Measurements from ENCODE around the gene LHCGR. TPM values are rescaled to one million over a fixed set of nuclear protein-coding genes. Genes with fewer than 3 reads are reported as not detected.

The LHCGR gene
- polyA plus RNA-seq, 1 donor from 2014 or later, result not detected

DNA sequence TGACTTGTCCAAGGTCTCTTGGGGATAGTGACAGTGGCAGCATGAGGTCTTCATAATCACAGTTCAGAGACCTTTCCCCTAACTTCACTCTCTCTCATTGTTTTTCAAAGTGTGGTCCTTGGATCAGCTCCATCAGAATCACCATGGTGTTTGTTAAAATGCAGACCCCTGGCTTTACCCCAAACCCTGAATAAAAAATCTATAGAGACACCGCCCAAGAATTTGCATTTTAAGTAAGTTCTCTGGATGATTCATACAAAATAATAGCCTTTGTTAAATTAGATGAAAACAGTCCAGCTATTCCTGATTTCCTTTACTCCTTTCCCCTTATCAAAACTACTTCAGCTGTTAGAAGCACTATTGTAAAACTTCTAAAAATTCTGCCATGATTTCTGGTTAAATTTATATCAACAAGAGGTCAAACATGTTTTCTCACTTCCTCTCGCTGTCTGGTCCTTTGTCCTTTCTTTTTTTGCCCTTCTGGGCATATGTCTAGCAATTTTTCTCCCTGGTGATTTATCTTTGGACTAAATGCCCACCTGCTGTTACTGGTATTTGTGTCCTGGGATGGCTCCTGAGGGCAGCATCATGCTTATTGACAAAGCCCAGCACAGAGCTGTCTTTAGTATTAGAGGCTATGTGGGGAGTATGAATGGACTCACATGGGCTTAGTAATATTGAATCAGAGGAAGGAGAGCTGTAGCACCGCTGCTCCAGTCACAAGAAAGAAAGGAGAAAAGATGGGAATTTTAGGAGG is 63.4 kb downstream of the LHCGR start:
- Histone ChIP-seq H3K79me2 (replicated peaks; ENCODE audit: insufficient read depth, low read length) (no peaks in the 10 kb centered on the region), H3K27me3 (ENCODE audit: insufficient read depth, low read depth, low read length) (no peaks in the 10 kb centered on the region), H3K9me3 (ENCODE audit: low read length) (no peaks in the 10 kb centered on the region), H2AFZ (ENCODE audit: low read depth, low read length) (no peak overlapping the region), H3K36me3 (ENCODE audit: insufficient read depth, low read length) (no peaks in the 10 kb centered on the region), H4K20me1 (ENCODE audit: insufficient read depth) (no peaks in the 10 kb centered on the region), H3K9ac (ENCODE audit: low read length) (no peak overlapping the region), H3K9me2 (ENCODE audit: insufficient read depth, low read length) (no peaks in the 10 kb centered on the region), H3K4me2 (ENCODE audit: low read length) (no peak overlapping the region), H3K27ac (ENCODE audit: low read length) (no peak overlapping the region), H3K4me3 (ENCODE audit: low read length) (no peak overlapping the region), H3F3A (ENCODE audit: insufficient read depth, low read length, poor library complexity, severe bottlenecking) (no peaks in the 10 kb centered on the region)
- TF ChIP-seq, protein P1, sequence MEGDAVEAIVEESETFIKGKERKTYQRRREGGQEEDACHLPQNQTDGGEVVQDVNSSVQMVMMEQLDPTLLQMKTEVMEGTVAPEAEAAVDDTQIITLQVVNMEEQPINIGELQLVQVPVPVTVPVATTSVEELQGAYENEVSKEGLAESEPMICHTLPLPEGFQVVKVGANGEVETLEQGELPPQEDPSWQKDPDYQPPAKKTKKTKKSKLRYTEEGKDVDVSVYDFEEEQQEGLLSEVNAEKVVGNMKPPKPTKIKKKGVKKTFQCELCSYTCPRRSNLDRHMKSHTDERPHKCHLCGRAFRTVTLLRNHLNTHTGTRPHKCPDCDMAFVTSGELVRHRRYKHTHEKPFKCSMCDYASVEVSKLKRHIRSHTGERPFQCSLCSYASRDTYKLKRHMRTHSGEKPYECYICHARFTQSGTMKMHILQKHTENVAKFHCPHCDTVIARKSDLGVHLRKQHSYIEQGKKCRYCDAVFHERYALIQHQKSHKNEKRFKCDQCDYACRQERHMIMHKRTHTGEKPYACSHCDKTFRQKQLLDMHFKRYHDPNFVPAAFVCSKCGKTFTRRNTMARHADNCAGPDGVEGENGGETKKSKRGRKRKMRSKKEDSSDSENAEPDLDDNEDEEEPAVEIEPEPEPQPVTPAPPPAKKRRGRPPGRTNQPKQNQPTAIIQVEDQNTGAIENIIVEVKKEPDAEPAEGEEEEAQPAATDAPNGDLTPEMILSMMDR (IDR thresholded peaks at IDR 0.05; ENCODE audit: poor library complexity, severe bottlenecking), result no peak
- no peak for TF ChIP-seq TAF1 (IDR thresholded peaks at IDR 0.05; ENCODE audit: low read depth)
- TF ChIP-seq RAD21 (conservative IDR thresholded peaks at IDR 0.05), result no peak

DNA sequence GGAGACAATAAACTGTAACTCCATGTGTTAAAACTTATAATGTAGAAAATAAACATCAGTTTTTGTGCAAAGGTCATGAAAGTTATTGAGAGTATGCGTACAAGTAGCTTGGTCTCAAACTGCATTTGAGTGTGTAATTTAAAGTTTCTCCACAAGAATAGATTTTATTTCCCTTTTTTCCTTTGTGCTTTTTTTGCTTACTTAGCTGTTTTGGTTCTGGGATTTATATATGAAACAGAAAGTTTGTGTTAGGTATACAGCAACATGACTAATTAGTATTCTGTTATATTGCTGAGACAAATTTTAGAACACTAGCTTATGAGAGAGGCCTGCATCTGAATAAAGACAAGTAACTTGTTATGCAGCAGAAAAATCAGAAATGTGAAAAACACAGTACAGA is 70.4 kb downstream of the LHCGR start:
- H3K4me2 ChIP-seq (ENCODE audit: low read length), result no peak overlapping the region
- H3K36me3 ChIP-seq (ENCODE audit: insufficient read depth, low read length), result no peaks in the 10 kb centered on the region
- H4K20me1 ChIP-seq (ENCODE audit: insufficient read depth), result no peaks in the 10 kb centered on the region
- TF ChIP-seq EZH2 (IDR thresholded peaks at IDR 0.05; ENCODE audit: borderline replicate concordance, insufficient read depth, low read length, poor library complexity, severe bottlenecking) (no peak), MXI1 (conservative IDR thresholded peaks at IDR 0.05; ENCODE audit: poor library complexity, severe bottlenecking) (no peak), SMC3 (conservative IDR thresholded peaks at IDR 0.05; ENCODE audit: poor library complexity) (no peak), TAF1 (IDR thresholded peaks at IDR 0.05; ENCODE audit: low read depth) (no peak), EP300 (conservative IDR thresholded peaks at IDR 0.05; ENCODE audit: poor library complexity, severe bottlenecking) (no peak)
- TF ChIP-seq, protein P1 (IDR thresholded peaks at IDR 0.05; ENCODE audit: poor library complexity, severe bottlenecking), result no peak
- TF ChIP-seq, protein P2, sequence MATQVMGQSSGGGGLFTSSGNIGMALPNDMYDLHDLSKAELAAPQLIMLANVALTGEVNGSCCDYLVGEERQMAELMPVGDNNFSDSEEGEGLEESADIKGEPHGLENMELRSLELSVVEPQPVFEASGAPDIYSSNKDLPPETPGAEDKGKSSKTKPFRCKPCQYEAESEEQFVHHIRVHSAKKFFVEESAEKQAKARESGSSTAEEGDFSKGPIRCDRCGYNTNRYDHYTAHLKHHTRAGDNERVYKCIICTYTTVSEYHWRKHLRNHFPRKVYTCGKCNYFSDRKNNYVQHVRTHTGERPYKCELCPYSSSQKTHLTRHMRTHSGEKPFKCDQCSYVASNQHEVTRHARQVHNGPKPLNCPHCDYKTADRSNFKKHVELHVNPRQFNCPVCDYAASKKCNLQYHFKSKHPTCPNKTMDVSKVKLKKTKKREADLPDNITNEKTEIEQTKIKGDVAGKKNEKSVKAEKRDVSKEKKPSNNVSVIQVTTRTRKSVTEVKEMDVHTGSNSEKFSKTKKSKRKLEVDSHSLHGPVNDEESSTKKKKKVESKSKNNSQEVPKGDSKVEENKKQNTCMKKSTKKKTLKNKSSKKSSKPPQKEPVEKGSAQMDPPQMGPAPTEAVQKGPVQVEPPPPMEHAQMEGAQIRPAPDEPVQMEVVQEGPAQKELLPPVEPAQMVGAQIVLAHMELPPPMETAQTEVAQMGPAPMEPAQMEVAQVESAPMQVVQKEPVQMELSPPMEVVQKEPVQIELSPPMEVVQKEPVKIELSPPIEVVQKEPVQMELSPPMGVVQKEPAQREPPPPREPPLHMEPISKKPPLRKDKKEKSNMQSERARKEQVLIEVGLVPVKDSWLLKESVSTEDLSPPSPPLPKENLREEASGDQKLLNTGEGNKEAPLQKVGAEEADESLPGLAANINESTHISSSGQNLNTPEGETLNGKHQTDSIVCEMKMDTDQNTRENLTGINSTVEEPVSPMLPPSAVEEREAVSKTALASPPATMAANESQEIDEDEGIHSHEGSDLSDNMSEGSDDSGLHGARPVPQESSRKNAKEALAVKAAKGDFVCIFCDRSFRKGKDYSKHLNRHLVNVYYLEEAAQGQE (IDR thresholded peaks at IDR 0.05; ENCODE audit: borderline replicate concordance), result no peak
- H3K9ac ChIP-seq (ENCODE audit: low read length), result no peak overlapping the region
- H3K9me2 ChIP-seq (ENCODE audit: insufficient read depth, low read length), result no peaks in the 10 kb centered on the region
- no peaks in the 10 kb centered on the region for H3F3A ChIP-seq (ENCODE audit: insufficient read depth, low read length, poor library complexity, severe bottlenecking)
- no peak overlapping the region for H3K4me3 ChIP-seq (ENCODE audit: low read length)
- H3K79me2 ChIP-seq (replicated peaks; ENCODE audit: insufficient read depth, low read length), result no peaks in the 10 kb centered on the region
- no peak overlapping the region for H3K27ac ChIP-seq (ENCODE audit: low read length)
- no peaks in the 10 kb centered on the region for H3K9me3 ChIP-seq (ENCODE audit: low read length)
- no peaks in the 10 kb centered on the region for H3K27me3 ChIP-seq (ENCODE audit: insufficient read depth, low read depth, low read length)
- H2AFZ ChIP-seq (ENCODE audit: low read depth, low read length), result no peak overlapping the region

All from neural cell (in vitro differentiated cells).